NCI-H82 treated with DMSO at 0.1 percent for 48 hours (cell line): ENCODE results near the gene RANBP3.

Source experiments
- DNase-seq: peaks from one replicate; lab custom pipeline; 2025; ENCODE audit not compliant: unreplicated experiment; lab: John Stamatoyannopoulos, UW

RANBP3 gene

DNA sequence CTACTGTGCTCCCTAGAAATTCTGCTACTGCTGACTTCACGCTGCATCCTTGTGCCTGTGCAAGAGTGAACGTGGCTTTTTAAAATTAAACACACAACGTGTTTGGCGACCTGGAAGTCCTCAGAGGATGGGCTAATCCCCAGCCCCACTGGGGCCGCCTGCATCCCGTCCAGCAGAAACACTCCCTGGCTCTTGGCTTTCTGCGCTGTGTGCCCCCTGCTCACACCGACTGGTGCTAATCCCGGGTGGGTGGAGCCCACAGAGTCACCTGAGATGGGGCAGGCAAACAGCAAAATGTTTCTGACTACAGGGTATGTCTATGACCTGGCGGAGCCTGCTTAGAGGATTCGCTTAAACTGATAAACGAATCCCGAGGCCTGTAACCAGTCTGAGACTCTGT is 48.8 kb downstream of the RANBP3 start:
- DNase-seq: no peak

DNA sequence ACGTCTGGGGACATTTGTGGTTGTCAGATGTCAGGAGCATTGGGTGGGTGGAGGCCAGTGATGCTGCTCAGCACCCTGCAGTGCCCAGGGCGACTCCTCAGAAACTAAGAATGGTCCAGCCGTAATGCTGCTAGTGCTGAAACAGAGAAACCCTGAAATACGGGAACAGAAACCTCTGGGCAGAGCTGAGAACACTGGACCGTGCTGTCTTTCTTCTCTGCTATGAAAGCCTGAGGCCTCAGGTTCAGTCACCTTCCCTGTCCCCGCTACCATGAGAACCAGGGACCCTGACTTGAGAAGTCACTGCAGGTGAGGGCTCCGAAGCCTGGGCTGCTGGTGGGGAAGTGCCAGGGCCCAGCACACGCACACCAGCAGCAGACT is 50.5 kb downstream of the RANBP3 start:
- no peak for DNase-seq

DNA sequence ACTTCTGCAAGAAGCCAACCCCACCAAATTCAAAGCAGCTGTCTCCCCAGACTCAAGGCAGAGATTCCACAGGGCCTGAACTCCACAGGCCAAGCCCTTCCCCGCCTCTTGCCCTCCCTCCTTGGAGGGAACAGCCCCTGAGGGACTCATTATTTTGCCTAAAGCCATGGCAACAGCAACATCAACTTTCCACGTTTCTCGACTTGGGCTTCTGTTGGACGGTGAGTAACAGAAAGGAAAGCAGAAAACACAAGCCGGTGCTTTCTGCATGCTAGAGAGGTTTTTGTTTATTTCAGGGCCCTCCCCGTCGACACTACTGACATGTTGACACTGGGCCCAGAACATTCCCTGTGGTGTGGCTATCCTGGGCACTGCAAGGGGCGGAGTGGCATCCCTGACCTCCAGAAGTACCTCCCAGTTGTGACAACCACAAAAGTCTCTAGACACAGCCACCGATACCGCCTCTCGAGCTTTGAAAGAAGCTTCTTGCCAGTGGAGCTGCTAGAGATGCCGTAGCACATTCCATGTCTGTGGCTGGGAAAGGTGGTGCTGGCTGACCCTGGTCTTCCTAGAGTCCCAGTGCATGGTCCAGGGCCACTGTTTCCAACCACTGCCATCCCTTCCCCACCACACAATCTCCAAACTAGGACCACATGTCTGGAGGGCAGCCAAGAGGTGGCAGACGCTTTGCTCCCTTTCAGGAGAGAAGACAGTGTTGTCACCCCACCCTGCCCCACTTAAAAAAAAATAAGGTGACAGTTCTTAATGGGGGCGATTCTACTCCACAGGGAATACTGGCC is 51.1 kb downstream of the RANBP3 start:
- no peak for DNase-seq

DNA sequence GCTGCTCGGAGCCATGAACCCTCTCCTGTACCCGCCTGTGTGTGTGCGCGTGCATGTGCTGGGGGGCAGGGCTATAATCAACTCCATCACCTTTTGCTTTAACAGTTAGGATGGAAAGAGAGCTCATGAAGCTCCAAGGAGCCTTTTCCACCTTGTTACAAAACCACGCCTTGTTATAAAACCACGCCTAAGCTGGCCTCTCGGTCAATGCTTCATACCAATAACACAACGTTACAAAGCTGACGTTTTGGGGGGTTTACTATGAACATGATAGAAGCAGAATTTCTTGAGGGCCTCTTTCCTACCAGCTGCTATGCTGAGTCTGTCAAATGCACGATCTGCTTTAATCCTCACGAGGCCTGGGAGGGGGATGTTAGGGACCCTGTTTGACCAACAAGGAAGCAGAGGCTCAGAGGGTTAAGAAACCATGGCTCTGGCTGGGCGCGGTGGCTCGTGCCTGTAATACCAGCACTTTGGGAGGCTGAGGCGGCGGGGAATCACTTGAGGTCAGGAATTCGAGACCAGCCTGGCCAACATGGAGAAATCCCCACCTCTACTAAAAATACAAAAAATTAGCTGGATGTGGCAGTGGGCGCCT is 52.0 kb downstream of the RANBP3 start:
- DNase-seq: no peak

DNA sequence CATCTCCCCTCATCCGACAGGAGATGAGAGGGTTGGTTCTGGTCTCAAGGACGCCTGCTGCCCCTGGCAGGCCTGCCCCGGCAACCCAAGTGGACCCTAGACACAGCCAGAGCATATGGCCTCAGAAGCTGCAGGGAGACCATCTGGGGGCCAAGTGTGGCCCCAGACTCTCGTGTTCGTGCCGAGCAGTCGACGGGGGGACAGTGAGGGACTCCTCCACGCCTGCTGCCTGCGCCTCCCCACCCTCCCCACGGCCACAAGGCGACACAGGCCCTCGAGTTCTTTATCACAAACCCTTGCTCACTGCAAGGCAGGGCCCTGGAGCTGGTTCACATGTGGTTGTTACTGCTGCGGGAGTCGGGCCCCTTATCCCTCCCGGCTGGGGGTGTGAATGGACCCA is 54.6 kb downstream of the RANBP3 start:
- no peak for DNase-seq

DNA sequence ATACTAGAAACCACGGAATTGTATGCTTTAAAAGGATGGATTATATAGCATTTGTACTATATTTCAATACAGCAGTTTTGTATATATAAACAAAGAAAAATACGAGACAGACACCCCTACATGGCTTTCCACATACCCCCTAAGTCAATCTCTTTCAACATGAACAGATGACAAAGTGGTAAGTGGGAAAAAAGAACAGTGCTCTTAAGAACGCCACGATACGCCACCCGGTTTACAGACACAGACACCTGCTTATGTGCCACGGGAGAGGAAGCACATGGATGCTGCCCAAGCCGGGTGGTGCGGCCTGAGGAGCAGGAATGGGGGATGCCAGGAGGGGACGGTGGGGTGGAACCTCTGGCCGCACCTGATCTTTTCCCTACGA is 55.8 kb downstream of the RANBP3 start:
- DNase-seq: no peak

DNA sequence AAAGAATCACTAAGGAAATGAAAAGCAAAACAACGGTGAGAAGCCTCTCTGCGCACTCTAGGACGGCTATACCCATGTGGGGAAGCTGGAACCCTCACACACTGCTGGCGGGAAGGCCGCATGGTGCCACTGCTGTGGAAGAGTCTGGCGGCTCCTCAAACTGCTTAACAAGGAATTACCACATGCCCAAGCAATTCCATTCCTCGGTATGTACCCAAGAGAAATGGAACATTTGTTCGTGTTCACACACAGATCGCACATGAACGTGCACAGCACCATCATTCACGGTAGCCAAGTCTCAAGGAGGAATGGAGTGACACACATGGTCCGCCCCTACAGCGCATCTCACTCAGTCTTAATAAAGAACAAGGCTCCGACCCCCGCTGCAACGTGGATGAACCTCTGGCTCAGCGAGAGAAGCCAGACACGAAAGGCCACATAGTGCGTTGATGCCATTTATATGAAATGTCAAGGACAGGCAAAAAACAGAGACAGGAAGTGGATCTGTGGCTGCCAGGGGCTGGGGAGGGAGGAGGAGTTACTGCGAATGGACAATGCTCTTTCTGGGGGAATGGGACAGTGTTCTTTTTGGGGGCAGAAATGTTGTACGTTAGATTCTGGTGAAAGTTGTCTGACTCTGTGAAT is 56.3 kb downstream of the RANBP3 start:
- no peak for DNase-seq

DNA sequence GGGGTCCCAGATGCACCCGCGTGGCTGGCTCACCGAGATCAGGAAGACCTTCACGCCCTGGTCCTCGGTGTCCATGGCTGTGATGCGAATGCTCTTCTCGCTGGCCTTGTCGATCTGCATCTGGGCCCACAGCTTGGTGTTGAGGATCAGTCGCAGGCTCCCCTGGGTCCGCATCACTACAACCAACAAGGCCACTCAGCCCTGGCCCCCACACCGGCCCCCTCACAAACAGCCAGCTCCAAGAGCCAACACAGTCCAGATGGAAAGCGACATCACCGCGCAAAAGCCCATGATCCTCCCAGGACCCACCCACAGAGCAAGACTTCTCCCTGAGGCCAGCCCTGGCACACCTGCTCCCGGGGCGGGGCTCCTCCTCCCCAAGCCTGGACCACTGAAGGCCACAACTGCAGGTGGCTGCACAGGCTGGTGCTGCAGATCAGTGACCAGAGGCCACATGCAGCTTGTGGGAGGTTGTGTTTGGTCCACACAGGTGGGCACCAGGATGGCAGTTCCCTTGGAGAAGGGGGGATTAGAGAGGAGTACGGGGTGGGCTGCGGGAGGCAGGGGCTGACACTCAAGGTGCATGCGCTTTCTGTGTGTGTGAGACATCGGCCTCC is 59.4 kb downstream of the RANBP3 start:
- DNase-seq: no peak

DNA sequence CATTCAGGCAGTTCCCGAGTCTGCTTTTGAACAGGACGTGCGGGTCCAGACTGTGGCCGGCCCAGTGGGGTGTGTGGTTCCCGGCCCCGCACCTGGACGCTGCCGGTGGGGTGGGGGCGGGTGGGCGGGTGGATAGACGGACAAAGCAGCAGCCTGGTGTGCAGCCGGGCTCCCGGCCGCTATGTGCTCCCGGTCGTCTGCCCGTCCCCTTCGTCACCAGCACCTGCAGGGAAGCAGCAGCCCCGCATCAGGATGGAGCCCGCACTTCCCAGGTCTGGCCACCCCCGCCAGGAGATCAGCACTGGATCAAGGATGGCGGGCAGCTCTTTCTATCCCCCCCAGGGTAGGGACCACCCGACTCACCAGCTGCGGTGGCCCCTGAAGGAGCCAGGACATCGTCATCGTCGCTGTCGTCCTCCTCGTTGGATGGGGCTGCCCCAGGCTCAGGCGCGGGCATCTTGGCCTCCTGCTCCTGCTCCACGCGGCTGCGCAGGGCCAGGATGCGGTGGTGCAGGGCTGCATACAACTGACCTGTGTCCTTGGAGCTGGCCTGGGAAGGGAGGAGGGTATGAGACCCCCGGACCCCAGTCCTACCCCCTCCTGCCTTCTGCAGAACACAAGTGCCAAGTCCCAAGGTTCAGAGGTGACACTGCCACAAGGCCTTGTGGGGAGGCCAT is 60.4 kb downstream of the RANBP3 start:
- DNase-seq: no peak

DNA sequence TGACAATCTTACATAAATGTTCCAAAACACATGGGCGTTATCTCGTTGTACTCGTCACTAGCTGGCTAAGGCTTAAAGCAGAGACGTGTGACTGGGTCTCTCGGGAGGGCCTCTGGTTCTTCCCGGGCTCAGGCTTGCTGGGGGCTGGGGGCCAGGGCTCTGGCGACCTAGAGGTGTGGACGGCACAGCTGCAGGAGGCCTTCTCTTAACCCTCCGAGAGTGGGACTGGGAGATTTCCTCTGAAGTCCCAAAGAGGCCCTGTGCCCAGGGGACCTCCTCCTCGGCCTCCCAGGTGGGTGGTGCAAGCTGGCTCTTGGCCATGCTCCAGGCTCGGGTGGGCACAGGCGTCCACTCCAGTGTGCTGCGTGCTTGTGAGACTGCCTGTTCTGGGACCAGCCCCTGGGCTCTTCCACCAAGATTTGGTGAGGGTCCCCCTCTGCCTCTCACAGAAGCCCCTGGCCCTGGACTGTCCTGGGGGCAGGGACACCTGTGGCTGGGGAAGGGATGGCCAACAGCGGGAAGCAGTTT is 61.7 kb downstream of the RANBP3 start:
- no peak for DNase-seq

DNA sequence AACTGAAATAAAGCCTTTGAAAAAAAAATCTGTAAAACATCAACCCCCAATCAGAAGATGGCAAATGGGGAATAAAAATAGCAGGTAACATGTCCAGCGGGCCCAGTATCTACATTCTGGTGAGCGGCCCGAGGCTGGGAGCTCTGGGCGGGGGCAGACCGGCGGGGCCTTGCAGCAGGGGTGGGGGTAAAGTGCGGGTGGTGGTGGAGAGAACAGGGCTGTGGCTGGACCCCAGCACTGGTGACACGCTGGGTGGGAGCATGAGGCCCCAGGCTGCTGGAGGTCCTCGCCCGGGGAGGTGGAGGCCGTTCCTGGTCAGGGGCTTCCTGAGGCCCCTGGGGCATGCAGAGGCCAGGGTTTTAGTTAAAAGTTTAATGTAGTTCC is 62.2 kb downstream of the RANBP3 start:
- DNase-seq: no peak

DNA sequence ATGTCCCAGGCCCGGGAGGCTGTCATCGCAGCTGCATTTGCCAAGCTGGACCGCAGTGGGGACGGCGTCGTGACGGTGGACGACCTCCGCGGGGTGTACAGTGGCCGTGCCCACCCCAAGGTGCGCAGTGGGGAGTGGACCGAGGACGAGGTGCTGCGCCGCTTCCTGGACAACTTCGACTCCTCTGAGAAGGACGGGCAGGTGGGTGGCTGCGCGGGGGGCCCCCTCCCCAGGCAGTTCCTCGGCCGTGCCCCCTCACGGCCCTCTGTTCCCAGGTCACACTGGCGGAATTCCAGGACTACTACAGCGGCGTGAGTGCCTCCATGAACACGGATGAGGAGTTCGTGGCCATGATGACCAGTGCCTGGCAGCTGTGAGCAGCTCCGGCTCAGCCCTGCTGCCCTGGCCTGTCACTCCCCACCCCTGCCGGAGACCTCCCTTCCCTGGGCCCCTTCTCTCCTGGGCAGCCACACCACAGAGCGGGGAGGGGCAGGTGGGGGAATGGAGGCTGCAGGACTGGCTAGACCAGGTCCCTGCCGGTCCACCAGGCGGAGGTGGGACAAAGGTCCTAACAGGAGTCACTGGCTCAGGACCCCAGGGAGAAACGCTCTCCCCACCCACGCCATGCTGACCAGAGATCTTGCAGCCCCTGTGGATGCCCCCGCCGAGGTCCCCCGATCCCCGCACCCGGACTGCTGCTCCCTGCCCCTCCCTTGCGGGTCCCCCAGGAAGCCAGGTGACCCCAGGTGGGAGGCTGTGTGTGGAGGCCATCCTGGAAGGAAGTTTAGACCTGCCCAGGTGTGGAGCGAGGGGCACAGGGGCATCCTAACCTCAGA is 62.8 kb downstream of the RANBP3 start:
- DNase-seq: no peak

DNA sequence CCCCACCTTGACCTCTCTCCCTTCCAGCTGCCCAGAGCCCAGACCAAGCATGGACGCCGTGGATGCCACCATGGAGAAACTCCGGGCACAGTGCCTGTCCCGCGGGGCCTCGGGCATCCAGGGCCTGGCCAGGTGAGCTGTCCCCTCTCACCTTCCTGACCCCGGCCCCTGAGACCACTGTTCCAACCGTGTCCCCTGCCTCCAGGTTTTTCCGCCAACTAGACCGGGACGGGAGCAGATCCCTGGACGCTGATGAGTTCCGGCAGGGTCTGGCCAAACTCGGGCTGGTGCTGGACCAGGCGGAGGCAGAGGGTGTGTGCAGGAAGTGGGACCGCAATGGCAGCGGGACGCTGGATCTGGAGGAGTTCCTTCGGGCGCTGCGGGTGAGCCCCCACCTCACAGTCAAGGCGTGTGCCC is 63.6 kb downstream of the RANBP3 start:
- DNase-seq: no peak

DNA sequence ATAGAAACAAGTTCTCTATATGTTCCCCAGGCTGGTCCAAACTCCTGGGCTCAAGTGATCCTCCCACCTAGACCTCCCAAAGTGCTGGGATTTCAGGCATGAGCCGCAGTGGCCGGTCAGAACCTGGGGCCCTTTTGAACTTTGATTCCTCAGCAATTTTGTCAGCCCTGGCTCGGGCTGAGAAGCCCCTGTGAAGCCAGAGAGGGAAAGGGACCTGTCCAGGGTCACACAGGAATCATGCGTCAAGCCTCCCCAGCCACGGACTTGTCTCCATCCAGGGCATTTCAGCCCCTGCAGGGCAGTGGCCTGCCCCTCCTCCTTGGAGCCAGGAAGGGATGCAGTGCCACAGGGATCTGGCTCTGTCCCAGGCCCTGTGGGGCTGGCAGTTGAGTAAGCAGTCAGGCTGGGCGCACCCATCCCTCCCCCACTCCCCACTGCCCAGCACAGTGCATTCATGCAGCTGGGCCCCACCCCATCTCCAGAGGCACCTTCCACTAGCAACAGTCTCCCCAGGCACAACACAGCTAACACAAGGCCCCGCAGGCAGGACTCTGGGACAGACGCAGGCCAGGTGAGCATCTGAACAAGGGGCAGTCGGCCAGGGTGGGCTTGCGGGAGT is 64.1 kb downstream of the RANBP3 start, which contains the start of gene CAPS:
Gene CAPS (plus strand): TSS at position 516 of the 619 bp plus-strand sequence. CDS start 153 bp downstream, outside the sequence.
- DNase-seq: no peak

DNA sequence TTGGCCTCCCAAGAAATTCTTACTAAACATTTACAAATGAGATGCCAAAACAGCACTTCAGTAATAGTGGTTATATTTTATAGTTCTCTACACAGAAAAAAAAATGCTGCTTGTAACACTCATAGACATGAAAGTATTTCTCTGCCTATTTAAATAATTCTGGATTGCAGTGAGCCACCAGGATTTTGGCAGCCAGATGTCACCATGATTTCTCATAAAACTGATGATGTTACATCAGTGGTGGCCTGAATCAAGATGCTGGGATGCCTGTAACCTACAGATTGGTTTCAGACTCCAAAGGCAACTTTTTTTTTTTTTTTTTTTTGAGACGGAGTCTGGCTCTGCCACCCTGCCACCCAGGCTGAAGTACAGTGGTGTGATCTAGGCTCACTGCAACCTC is 66.6 kb downstream of the RANBP3 start:
- DNase-seq: no peak

DNA sequence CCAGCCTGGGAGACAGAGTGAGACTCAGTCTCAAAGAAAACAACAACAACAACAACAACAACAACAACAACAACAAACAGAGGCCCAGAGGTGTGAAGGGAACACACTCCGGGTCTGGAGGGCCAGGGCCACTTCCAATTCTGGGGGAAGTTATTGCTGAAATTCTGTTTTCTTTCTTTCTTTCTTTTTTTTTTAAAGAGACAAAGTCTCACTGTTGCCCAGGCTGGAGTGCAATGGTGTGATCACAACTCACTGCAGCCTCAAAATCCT is 67.4 kb downstream of the RANBP3 start:
- no peak for DNase-seq

DNA sequence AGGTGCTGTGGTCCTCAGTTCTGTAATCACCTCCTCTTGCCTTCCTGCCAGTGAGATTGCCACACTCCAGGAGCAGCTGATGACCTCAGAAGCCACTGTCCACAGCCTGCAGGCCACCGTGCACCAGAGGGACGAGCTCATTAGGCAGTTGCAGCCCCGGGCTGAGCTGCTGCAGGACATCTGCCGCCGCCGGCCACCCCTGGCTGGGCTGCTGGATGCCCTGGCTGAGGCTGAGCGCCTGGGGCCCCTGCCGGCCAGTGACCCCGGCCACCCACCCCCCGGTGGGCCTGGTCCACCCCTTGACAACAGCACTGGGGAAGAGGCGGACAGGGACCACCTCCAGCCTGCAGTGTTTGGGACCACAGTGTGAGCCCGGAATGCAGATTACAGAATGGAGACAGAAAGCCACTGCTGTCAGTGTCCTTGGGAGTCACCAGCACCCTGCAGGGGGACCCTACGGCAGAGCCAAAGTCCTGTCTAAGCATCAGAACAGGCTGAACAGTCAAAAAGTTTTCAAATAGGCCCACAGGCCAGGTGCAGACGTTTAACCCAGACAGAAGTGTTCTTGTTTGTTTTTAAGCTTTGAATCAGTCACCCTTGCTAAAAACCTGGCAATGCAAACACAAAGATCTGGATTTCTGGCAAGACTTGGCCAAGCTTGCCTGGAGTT is 69.0 kb downstream of the RANBP3 start:
- DNase-seq: no peak

DNA sequence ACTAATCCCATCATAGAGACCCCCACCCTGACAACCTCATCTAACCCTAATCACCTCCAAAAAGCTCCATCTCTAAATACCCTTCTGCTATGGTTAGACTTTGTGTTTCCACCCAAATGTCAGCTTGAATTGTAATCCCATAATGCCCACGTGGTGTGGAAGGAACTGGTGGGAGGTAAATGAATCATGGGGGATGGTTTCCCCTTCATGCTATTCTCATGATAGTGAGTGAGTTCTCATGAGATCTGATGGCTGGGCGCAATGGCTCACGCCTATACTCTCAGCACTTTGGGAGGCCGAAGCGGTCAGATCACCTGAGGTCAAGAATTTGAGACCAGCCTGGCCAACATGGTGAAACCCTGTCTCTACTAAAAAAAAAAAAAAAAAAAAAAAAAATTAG is 70.7 kb downstream of the RANBP3 start:
- DNase-seq: peak; percentile 53

DNA sequence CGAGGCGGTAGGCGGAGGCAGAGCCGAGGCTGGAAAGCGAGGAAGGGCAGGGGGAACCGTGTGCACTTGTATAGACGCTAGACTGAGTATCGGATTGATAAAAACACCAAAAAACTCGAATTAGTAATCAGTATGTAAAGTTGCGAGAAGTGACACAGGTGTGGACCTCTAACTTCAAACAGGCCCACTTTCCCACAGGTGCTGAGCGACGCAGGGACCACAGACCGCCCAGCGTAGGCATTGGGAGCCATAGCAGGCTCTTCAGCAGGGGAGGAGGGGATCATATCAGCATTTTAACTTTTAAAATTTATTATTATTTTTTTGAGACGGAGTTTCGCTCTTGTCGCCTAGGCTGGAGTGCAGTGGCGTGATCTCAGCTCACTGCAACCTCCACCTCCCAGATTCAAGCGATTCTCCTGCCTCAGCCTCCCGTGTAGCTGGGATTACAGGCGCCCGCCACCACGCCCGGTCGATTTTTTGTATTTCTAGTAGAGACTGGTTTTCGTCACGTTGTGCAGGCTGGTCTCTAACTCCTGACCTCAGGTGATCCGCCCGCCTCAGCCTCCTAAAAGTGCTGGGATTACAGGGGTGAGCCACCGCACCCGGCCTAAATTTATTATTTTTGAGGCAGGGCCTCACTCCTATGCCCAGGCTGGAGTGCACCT is 72.7 kb downstream of the RANBP3 start:
- DNase-seq: no peak
